Activated T-helper 1 cell treated with anti-CD3 and anti-CD28 coated beads, Interleukin-12 subunit alpha, Interleukin-12 subunit beta, Interleukin-2, Interleukin-4 antibody, amounts not matched to agents 30 ng/mL and 10 ng/mL and 1 ng/mL, durations not matched to agents 14 hours and 24 hours and 36 hours (primary cell): ENCODE results near the gene PERM1. TPM values are rescaled to one million over a fixed set of nuclear protein-coding genes. Genes with fewer than 3 reads are reported as not detected.
"Not testable (repeated sequence)": the region's sequence is repeated elsewhere in the genome, so short reads cannot be mapped to it uniquely, and the experiment has no call there.

Experiments
- DNase-seq: peaks from one replicate; pipeline ENCODE4 v3.0.0; 2021; ENCODE audit warnings: low spot score
- H3K27ac Mint-ChIP-seq: one replicate; pipeline ENCODE4 v1.8.0; 2021; ENCODE audit warnings: mild to moderate bottlenecking, mixed read lengths
- H3K27me3 Mint-ChIP-seq: one replicate; pipeline ENCODE4 v1.8.0; 2022; ENCODE audit warnings: mild to moderate bottlenecking, moderate library complexity, mixed read lengths; ENCODE audit not compliant: insufficient read depth
- H3K36me3 Mint-ChIP-seq: one replicate; pipeline ENCODE4 v1.8.0; 2021; ENCODE audit warnings: low read depth, mixed read lengths
- H3K4me1 Mint-ChIP-seq: one replicate; pipeline ENCODE4 v1.8.0; 2021; ENCODE audit warnings: low read depth, mixed read lengths
- H3K4me3 Mint-ChIP-seq: one replicate; pipeline ENCODE4 v1.8.0; 2021; ENCODE audit warnings: mild to moderate bottlenecking, moderate library complexity, mixed read lengths
- H3K9me3 Mint-ChIP-seq: one replicate; pipeline ENCODE4 v1.8.0; 2021; ENCODE audit warnings: mixed read lengths
- intact Hi-C: fragments of 100-400 bp; cut with micrococcal nuclease; formaldehyde crosslinking; loops from one replicate; pipeline ENCODE4 v1.15.1; 2024
- total RNA-seq: library from RNA; stranded (reverse); gene quantifications from 2 replicates; pipeline ENCODE4 v1.2.3, GENCODE V29; 2022

Gene PERM1
- total RNA-seq, 1 donor from 2014 or later, result not detected

DNA sequence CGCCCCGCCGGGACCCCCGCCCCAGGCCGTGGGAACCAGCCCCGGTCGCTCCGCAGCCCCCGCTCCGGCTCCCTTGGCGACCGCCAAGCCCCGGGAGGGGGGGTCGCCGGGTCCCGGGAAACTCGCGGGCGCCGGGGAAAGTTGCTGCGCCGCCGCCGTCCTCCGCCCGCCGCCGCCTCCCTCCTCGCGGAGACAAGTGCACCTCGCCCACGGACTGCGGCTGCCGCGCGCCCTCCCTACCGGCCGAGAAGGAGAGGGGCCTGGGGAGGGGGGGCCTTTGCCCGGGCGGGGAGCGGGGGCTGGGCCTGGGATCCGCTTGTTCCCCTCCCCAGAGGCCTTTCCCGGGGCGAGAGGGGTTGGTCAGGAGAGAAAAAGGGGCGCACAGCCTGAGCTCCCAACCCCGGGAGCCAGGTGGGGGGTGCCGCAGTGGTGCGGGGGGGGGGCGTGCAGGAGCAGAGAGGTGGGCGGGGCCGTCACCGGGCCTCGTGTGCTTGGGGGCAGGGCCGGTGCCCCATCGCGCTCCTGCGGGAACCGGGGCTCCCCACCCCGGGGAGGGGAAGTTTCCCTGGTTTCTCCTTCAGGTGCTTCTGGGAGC is 38.6 kb upstream of the PERM1 start:
- peaks cover 5% of the 10 kb centered on the region for H3K36me3 Mint-ChIP-seq
- no peaks in the 10 kb centered on the region for H3K9me3 Mint-ChIP-seq
- intact Hi-C loops, result no loop called here
- H3K4me1 Mint-ChIP-seq, result peaks cover 8% of the 10 kb centered on the region
- H3K27me3 Mint-ChIP-seq, result peaks cover 3% of the 10 kb centered on the region
- DNase-seq, result no peak
- H3K4me3 Mint-ChIP-seq, result peak overlapping the region; percentile 61
- no peak overlapping the region for H3K27ac Mint-ChIP-seq

DNA sequence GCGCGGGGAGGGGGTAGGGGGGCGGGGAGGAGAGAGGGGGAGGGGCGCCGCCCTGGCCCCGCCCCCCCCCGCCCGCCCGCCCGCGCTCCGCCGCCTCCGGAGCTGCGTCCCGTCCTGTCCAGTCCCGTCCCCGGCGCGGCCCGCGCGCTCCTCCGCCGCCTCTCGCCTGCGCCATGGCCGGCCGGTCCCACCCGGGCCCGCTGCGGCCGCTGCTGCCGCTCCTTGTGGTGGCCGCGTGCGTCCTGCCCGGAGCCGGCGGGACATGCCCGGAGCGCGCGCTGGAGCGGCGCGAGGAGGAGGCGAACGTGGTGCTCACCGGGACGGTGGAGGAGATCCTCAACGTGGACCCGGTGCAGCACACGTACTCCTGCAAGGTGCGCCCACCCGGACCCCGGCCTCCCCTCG is 38.1 kb upstream of the PERM1 start, which contains the start of gene AGRN:
AGRN (plus strand) TSS at position 121 of the 405 bp plus-strand sequence; CDS start at position 174, 53 bp downstream.
- no peak for DNase-seq
- Mint-ChIP-seq H3K4me1 (peaks cover 11% of the 10 kb centered on the region), H3K27ac (no peak within 1 kb of the TSS), H3K36me3 (peaks cover 5% of the 10 kb centered on the region), H3K4me3 (peak within 1 kb of the TSS; percentile 70), H3K9me3 (no peaks in the 10 kb centered on the region), H3K27me3 (peaks cover 3% of the 10 kb centered on the region)
- intact Hi-C loops, result loop anchor here (1.0 kb wide), 2 partner anchors 13 to 20 kb away; no protein-coding TSS in a partner anchor

DNA sequence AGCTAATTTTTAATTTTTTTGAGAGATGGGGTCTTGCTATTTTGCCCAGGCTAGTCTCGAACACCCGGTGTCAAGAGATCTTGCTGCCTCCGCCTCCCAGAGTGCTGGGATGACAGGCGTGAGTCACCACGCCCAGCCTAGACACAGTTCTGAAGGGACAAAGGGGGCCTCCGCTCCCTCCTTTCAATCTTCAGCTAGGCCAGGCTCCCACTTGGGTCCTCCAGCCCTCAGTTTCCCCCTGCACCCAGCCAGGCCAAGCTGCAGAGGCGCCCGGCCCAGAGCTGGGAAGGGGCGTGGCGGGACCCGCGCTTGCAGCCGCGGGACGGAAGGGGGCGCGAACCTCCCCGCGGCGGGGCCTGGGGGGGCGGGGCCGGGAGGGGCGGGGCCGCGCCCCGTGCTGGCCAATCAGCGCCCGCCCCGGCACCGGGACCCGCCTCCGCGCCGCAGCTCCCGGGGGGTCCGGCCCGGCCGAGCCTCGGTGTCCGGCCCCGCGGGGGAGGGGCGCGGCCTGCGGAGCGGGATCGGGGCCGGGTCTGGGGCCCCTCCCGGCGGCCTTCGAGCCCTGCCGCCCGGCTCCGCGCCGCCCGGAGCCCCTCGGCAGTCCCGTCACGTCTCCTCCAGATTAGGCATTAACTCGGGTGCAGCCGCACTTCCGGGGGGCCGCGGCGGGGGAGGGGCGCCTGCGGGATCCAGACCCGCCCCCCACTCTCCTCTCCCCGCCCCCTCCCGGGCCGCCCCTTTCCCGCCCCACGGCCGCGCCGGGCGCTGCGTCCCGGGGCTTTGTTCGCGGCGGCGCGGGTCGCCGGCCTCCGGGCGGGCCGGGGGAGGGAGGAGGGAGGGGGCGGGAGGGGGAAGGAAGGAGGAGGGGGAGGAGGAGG is 37.5 kb upstream of the PERM1 start:
- peak overlapping the region; percentile 70 for H3K4me3 Mint-ChIP-seq
- peaks cover 3% of the 10 kb centered on the region for H3K27me3 Mint-ChIP-seq
- peak; percentile 75 for DNase-seq
- H3K9me3 Mint-ChIP-seq, result no peaks in the 10 kb centered on the region
- no peak overlapping the region for H3K27ac Mint-ChIP-seq
- intact Hi-C loops, result loop anchor here (1.0 kb wide), 2 partner anchors 14 to 21 kb away; no protein-coding TSS in a partner anchor
- H3K36me3 Mint-ChIP-seq, result peaks cover 5% of the 10 kb centered on the region
- H3K4me1 Mint-ChIP-seq, result peaks cover 18% of the 10 kb centered on the region

DNA sequence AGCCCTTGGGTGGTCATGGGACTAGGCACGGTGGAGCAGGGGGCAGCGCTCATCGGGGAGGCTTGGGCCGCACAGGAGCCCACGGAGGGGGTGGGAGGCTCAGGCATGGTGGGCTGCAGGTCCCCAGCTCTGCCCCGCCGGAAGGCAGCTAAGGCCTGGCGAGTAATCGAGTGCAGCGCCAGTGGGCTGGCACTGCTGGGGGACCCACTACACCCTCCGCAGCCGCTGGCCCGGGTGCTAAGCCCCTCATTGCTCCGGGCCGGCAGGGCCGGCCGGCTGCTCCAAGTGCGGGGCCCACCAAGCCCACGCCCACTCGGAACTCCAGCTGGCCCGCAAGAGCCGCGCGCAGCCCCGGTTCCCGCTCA is 36.4 kb upstream of the PERM1 start:
- peaks cover 28% of the 10 kb centered on the region for H3K4me1 Mint-ChIP-seq
- H3K36me3 Mint-ChIP-seq, DNase-seq, H3K27me3 Mint-ChIP-seq, intact Hi-C loops, H3K27ac Mint-ChIP-seq, H3K4me3 Mint-ChIP-seq, H3K9me3 Mint-ChIP-seq: not testable (repeated sequence)

DNA sequence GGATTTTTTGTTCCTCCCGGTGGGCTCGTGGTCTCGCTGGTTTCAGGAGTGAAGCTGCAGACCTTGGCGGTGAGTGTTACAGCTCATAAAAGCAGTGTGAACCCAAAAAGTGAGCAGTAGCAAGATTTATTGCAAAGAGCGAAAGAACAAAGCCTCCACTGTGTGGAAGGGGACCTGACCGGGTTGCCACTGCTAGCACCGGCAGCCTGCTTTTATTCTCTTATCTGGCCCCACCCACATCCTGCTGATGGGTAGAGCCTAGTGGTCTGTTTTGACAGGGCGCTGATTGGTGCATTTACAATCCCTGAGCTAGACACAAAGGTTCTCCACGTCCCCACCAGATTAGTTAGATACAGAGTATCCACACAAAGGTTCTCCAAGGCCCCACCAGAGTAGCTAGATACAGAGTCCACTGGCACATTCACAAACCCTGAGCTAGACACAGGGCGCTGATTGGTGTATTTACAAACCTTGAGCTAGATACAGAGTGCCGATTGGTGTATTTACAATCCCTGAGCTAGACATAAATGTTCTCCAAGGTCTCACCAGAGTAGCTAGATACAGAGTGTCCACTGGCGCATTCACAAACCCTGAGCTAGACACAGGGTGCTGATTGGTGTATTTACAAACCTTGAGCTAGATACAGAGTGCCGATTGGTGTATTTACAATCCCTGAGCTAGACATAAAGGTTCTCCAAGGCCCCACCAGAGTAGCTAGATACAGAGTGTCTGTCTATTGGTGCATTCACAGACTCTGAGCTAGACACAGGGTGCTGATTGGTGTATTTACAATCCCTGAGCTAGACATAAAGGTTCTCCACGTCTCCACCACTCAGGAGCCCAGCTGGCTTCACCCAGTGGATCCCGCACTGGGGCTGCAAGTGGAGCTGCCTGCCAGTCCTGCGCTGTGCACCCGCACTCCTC is 35.8 kb upstream of the PERM1 start:
- Mint-ChIP-seq H3K4me1 (peaks cover 35% of the 10 kb centered on the region), H3K27ac (peak overlapping the region; percentile 67), H3K4me3 (peak overlapping the region; percentile 64)
- DNase-seq, H3K36me3 Mint-ChIP-seq, intact Hi-C loops, H3K9me3 Mint-ChIP-seq, H3K27me3 Mint-ChIP-seq: not testable (repeated sequence)

DNA sequence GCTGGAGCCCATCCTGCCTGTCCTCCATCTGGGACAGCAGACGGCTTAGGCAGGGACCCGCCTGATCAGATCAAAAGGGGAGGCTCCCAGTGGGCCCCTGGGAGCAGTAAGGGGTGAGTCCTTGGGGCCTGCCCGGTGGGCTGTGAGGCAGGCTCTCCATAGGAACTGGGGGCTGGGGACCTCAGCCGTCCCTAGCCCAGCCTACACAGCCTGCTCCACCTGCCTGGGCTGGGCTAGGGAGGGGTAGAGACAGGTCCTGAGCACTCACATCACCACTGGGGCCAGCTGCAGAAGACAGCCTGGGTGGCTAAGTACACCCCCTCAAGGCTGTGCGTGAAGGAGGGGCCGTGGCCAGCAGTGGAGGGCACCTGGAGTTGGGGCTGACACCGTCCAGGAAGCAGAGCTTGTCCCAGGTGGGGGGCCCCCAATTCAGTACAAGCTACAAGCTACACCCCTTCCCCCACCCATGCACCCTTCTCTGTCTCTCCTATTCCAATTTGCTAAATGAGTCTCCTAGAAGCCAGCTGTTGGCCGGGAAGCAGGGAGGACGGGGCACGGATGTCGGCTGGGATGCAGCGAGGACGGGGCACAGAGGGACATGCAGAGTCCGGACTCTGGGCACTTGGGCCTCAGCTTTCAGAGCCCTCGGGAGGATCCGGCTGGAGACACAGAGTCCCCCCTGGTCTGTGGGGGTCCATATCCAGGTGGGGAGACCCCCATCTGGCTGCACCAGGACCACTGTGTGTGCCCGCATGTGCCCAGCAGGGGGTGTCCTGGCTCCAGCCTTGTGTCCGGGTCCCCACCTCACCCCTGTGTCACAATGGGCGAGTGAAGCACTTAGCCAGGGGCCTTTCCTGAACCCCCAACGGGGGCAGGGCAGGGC is 33.1 kb upstream of the PERM1 start:
- intact Hi-C loops, result no loop called here
- Mint-ChIP-seq H3K9me3 (no peaks in the 10 kb centered on the region), H3K27me3 (no peaks in the 10 kb centered on the region), H3K36me3 (peaks cover 9% of the 10 kb centered on the region), H3K27ac (peak overlapping the region; percentile 74), H3K4me3 (peak overlapping the region; percentile 89), H3K4me1 (peaks cover 37% of the 10 kb centered on the region)
- DNase-seq, result no peak

DNA sequence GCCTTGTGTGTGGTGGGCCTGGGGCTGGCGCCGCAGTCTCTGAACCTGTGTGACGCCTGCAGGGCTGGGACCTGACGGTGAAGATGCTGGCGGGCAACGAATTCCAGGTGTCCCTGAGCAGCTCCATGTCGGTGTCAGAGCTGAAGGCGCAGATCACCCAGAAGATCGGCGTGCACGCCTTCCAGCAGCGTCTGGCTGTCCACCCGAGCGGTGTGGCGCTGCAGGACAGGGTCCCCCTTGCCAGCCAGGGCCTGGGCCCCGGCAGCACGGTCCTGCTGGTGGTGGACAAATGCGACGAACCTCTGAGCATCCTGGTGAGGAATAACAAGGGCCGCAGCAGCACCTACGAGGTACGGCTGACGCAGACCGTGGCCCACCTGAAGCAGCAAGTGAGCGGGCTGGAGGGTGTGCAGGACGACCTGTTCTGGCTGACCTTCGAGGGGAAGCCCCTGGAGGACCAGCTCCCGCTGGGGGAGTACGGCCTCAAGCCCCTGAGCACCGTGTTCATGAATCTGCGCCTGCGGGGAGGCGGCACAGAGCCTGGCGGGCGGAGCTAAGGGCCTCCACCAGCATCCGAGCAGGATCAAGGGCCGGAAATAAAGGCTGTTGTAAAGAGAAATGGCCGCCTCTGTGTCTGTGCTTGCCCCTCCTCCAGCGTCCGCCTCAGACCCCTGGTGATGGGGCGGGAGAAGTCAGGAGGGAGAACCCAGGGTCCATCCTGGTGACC is 32.2 kb upstream of the PERM1 start:
- H3K4me3 Mint-ChIP-seq, result peak overlapping the region; percentile 89
- no peaks in the 10 kb centered on the region for H3K9me3 Mint-ChIP-seq
- H3K4me1 Mint-ChIP-seq, result peaks cover 37% of the 10 kb centered on the region
- H3K27ac Mint-ChIP-seq, result peak overlapping the region; percentile 96
- intact Hi-C loops, result loop anchor here (1.0 to 2.0 kb wide), 5 partner anchors 14 to 361 kb away; partner anchors contain the start of genes AURKAIP1, C1orf159 and HES4
- DNase-seq, result no peak
- H3K36me3 Mint-ChIP-seq, result peaks cover 9% of the 10 kb centered on the region
- H3K27me3 Mint-ChIP-seq, result peaks cover 2% of the 10 kb centered on the region

DNA sequence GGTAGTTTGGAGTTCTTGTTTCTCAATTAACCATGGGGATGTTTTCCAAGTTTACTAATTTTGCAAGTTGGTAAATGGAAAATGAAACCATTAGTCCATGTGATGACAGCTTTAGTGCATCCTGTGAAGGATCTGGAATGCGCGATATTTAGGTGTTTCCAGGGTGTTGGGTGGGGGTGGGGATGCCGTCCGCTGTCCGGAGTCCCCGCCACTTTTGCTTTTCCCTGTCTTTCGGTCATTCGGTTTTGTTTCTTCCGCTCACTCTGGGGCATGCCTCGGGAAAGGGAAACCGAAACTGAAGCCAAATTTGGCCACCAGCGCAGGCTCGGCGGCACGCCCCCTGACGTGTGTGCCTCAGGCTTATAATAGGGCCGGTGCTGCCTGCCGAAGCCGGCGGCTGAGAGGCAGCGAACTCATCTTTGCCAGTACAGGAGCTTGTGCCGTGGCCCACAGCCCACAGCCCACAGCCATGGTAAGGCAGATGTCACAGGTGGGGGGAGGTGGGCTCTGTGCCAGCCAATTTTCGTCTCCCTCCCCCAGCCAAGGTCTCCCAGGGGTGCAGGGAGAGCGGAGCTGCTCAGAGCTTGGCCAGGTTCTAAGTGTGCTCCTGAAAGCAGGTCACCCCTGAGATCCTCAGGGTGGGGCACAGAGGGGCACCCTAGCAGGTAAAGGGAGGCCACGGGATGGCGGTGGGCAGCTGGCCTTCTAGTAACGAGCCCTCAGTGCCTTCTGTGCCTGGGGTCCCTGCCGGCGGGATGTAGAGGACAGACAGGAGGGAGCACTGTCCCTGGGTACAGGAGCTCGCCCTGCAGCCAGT is 31.4 kb upstream of the PERM1 start, which contains the start of gene ISG15:
ISG15 (plus strand) TSS at position 393 of the 817 bp plus-strand sequence; CDS start at position 470, 77 bp downstream.
- Mint-ChIP-seq H3K27me3 (peaks cover 5% of the 10 kb centered on the region), H3K27ac (peak within 1 kb of the TSS; percentile 96), H3K36me3 (peaks cover 9% of the 10 kb centered on the region), H3K4me3 (peak within 1 kb of the TSS; percentile 89), H3K9me3 (no peaks in the 10 kb centered on the region), H3K4me1 (peaks cover 37% of the 10 kb centered on the region)
- DNase-seq, result peak; percentile 89
- intact Hi-C loops, result loop anchor here (1.0 to 2.0 kb wide), 5 partner anchors 13 to 362 kb away; partner anchors contain the start of genes AURKAIP1, C1orf159 and HES4

DNA sequence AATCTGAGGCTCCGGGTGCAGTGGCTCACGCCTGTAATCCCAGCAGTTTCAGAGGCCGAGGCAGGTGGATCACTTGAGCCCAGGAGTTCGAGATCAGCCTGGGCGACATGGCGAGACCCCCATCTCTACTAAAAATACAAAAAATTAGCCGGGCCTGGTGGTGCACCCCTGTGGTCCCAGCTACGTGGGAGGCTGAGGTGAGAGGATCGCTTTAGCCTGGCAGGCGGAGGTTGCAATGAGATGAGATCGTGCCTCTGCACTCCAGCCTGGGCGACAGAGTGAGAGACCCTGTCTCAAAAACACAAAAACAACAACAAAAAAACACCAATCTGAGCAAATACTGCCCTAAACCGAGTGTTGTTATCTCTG is 30.8 kb upstream of the PERM1 start:
- not testable (repeated sequence) for H3K36me3 Mint-ChIP-seq, H3K27me3 Mint-ChIP-seq, DNase-seq, H3K9me3 Mint-ChIP-seq
- intact Hi-C loops, result loop anchor here (1.0 to 2.0 kb wide), 5 partner anchors 12 to 363 kb away; partner anchors contain the start of genes AURKAIP1, C1orf159 and HES4
- peak overlapping the region; percentile 89 for H3K4me3 Mint-ChIP-seq
- H3K27ac Mint-ChIP-seq, result peak overlapping the region; percentile 96
- peaks cover 37% of the 10 kb centered on the region for H3K4me1 Mint-ChIP-seq

DNA sequence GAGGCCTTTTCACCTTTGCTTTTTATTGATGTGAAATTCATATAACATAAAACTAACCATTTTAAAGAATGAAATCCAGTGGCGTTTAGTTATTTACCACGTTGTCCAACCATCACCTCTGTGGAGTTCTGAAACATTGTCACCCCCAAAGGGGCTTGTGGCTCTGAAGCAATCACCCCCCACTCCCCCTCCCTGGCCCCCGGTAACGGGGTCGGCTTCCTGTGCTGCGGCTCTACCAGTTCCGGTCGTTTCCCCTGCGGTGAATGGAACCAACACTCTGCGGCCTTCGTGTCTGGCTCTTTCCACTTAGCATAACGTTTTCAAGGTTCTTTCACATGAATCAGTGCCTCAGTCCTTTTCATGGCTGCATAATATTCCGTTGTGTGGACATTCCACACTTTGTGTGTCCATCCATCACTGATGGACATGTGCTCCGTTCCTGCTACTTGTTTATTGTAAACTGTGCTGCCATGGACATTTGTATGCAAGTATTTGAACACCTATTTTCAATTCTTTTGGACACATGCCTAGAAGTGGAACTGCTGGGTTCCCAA is 29.6 kb upstream of the PERM1 start:
- no peak overlapping the region for H3K27ac Mint-ChIP-seq
- no peaks in the 10 kb centered on the region for H3K9me3 Mint-ChIP-seq
- peaks cover 5% of the 10 kb centered on the region for H3K36me3 Mint-ChIP-seq
- DNase-seq, result no peak
- peaks cover 29% of the 10 kb centered on the region for H3K4me1 Mint-ChIP-seq
- intact Hi-C loops, result no loop called here
- no peak overlapping the region for H3K4me3 Mint-ChIP-seq
- peaks cover 5% of the 10 kb centered on the region for H3K27me3 Mint-ChIP-seq
